Adrenal gland (tissue), 5 donors: ENCODE measurements around the gene PACS1.

ENCODE experiments used
- CTCF ChIP-seq, 6 experiments: fragments of 450-650 bp in 4 of 6; fragments of 200-600 bp in 2 of 6; sonication (generic) in 1 of 6; IDR thresholded peaks; 1 replicate in 5 of 6; 2 replicates in 1 of 6; pipeline versions ENCODE4 v1.5.1 to v1.8.0; 2016 to 2021; ENCODE audit warnings: antibody characterized with exemption in 6 of 6, mild to moderate bottlenecking in 2 of 6, moderate library complexity in 1 of 6
- POLR2A ChIP-seq, 2 donors: fragments of 450-650 bp; IDR thresholded peaks; one replicate each; pipeline ENCODE4 v1.6.1; 2017; ENCODE audit warnings: antibody characterized with exemption in 2 of 2, mild to moderate bottlenecking in 2 of 2, moderate library complexity in 1 of 2
- donor health status: DM: no; HTN: no; CAD: no.

DNA sequence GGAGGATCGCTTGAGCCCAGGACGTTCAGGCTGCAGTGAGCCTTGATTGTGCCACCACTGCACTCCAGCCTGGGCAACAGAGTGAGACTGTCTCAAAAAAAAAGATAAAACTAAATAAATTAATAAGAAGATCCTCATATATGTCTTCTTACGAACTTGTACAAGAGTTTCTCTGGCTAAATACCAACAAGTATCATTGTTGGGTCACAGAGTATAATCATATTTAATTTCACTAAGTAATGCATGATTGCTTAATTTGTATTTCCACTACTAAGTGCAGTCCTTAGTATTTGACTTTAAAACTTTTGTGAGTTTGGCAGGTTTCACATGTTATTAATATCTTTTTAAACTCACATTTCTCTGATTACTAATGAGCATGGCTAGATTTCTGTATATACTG lies 60.9 kb downstream of the PACS1 start:
- no peak for TF ChIP-seq POLR2A (IDR thresholded peaks at IDR 0.05)
- TF ChIP-seq CTCF (IDR thresholded peaks at IDR 0.05) = no peak
